Measurements from ENCODE around the gene FAM222B.
"Not testable (repeated sequence)": the region's sequence is repeated elsewhere in the genome, so short reads cannot be mapped to it uniquely, and the experiment has no call there.

FAM222B gene

GRCh38 chr17:28737316-28737715 lies 105.3 kb downstream of the FAM222B start:
- FAIRE-seq, result no peak
- no peak for DNase-seq (ENCODE audit: extremely low spot score, insufficient read length, low read depth)

DNA sequence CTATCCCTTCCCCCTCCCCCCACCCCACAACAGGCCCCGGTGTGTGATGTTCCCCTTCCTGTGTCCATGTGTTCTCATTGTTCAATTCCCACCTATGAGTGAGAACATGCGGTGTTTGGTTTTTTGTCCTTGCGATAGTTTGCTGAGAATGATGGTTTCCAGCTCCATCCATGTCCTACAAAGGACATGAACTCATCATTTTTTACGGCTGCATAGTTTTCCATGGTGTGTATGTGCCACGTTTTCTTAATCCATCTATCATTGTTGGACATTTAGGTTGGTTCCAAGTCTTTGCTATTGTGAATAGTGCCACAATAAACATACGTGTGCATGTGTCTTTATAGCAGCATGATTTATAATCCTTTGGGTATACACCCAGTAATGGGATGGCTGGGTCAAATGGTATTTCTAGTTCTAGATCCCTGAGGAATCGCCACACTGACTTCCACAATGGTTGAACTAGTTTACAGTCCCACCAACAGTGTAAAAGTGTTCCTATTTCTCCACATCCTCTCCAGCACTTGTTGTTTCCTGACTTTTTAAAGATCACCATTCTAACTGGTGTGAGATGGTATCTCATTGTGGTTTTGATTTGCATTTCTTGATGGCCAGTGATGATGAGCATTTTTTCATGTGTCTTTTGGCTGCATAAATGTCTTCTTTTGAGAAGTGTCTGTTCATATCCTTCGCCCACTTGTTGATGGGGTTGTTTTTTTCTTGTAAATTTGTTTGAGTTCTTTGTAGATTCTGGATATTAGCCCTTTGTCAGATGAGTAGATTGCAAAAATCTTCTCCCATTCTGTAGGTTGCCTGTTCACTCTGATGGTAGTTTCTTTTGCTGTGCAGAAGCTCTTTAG lies 106.4 kb downstream of the FAM222B start:
- DNase-seq (ENCODE audit: extremely low spot score, insufficient read length, low read depth); FAIRE-seq: not testable (repeated sequence)

- no peak for FAIRE-seq
These were observed 107.3 kb downstream of the FAM222B start for GRCh38 chr17:28735242-28735722.

GRCh38 chr17:28734712-28735241 lies 107.8 kb downstream of the FAM222B start:
- DNase-seq (ENCODE audit: extremely low spot score, insufficient read length, low read depth), result no peak
- no peak for FAIRE-seq

More at GRCh38 chr17:28735242-28735722, 107.3 kb downstream of the FAM222B start:
- DNase-seq (ENCODE audit: extremely low spot score, insufficient read length, low read depth), result no peak

DNA sequence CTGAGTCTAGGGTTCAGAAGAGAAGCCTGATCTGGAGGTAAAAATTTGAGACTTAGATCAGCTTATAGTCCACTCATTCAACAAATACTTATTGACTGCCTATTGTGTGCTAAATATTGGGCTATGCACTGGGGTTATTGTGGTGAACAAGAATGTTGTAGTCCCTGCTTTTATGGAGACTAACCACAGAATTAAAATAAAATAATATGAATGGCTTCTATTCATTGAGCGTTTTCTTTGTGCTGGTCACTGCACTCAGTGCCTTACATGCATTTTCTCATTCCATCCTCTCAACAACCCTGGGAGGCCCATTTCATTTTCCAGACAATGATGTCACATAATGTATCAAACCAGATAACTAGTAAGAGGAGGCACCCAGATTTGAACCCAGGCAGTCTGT lies 109.2 kb downstream of the FAM222B start:
- DNase-seq (ENCODE audit: extremely low spot score, insufficient read length, low read depth), result no peak
- no peak for FAIRE-seq

GRCh38 chr17:28729950-28730330 lies 112.7 kb downstream of the FAM222B start:
- no peak for FAIRE-seq
- DNase-seq (ENCODE audit: extremely low spot score, insufficient read length, low read depth), result no peak

DNA sequence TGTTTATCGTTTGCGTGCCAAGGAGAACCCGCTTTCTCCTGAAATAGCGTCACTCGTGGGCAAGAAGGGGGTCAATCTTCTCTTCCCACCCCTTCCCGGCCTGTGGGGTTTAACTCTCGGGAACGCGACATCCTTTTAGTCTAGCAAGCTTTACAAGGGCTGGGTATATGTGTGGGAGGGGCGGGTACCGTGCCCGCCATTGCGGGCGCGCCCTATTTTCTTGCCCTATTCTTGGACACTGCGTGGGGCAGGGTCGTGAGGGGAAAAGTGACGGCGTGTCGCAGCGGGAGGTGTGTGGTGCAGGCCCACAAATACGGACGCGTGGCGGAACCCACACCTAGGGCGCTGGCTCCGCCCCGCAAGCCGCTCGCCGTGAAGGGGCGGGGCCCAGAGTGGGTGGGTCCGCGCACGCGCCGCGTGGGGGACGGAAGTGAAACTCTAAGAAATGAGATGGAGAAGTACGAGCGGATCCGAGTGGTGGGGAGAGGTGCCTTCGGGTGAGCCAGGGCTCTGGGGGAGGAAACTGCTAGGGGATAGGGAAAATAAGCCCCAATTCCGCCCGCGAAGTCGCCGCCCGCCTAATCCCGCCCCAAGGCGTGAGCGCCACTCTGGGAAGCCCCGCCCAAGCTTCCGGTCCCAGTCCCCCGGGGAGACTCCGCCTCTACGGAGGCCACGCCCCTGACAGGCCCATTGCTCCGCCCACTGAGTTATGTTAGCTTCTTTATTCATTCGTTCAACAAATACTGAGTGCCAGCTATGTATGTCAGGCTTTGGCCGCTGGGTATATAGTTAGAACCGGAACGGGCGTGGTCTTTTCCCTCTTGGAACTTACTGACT lies 114.0 kb downstream of the FAM222B start, which contains the start of gene NEK8:
TSS of gene NEK8 (plus strand) at position 425 of the 837 bp plus-strand sequence. CDS start at position 451, 26 bp downstream.
- no peak for FAIRE-seq

DNA sequence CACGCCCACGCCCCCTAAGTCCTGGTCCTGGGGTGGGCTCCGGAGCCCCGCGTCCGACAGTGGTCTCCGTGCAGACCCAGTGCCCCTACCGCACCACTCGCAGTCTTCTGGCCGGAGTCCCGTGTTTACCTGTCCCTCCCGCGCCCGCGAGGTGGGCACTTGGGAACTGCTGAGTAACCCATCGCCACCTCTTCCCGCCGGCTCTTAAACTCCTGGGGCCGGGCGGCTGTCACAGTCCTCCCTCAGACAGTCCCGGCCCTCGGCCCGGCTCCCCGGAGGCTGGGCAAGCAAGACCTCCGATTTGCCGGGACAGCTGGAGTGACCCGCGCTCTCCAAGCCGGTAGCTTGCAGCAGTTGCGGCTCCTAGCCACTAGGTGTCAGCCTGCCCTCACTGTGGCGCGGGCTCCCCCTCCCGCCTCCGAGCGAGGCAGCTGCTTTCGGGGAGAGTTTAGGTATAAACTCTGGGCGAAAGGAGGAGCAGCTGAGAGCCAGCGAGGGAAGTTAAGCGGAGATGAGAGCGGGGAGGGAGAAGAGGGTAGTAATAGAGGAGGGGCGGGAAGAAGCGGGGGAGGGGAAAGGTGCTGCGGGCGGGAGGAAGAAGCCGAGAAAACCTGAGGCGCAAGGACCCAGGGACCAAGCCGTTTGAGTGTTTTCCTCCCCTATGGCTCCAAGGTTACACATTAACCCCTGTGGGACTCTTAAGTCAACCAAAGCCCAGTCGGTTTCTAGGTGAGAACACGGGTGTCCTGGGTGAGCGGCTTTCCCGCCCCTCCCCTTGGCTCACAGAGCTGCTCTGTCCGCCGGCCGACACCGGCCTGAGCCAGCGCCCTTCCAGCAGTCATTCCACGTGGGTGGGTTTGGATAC lies 115.7 kb downstream of the FAM222B start:
- DNase-seq (ENCODE audit: extremely low spot score, insufficient read length, low read depth) (peak; percentile 68), FAIRE-seq (peak; percentile 92)

More for the DNA sequence above, 114.0 kb downstream of the FAM222B start, which contains the start of gene NEK8:
- DNase-seq (ENCODE audit: extremely low spot score, insufficient read length, low read depth), result peak; percentile 67

DNA sequence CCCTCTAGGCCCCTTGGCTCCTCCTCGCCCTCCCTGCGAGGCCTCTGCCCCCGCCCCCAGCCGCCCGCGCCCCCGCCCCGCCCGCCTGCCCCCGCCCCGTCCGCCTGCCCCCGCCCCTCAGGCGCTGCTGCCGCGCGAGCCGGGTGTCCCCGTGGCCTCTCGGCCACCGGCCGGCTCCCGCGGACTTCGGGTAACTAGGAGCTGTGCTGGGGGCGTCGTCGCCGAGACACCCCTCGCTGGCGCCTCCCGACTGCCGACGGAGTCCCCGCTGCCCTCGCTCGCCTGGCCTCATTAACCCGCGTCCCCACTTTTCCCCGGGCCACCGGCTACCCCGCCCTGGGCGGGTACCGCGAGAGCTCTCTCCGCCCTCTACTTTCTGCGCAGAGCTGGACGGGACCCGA lies 116.4 kb downstream of the FAM222B start, which contains the start of gene TLCD1:
TSS of gene TLCD1 (minus strand) at position 8 of the 401 bp plus-strand sequence. CDS start 136 bp downstream, outside the sequence.
- FAIRE-seq, result no peak
- DNase-seq (ENCODE audit: extremely low spot score, insufficient read length, low read depth), result no peak

DNA sequence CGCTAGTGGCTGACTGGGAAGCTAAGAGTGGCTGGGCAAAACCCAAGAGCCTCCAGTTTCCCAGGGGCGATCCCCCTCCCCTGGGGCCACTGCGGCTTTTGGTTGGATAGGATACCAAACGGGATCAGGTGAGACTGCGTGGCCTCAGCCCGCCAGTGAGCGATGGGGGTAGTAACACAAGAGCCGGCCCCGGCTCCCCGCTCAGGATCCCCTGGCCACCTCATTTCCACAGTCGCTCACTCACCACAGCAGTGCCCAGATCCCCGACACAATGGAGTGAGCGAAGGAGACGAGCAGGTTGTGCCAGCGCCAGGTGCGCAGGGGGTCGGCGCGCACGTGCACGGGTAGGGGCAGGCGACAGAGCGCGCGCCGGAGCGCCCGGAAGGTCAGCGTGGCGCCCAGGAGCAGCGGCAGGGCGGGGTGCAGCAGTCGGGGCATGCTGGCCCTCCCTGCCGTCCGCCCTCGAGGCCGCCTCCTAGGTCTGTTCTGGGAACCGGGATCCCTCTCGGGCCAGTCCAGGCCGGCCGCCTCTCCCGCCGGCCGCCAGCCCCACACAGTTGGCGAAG lies 116.8 kb downstream of the FAM222B start:
- no peak for FAIRE-seq
- DNase-seq (ENCODE audit: extremely low spot score, insufficient read length, low read depth), result no peak

- peak; percentile 60 for FAIRE-seq
- DNase-seq (ENCODE audit: extremely low spot score, insufficient read length, low read depth), result no peak
These were observed 117.4 kb downstream of the FAM222B start for GRCh38 chr17:28725166-28725659.

- DNase-seq (ENCODE audit: extremely low spot score, insufficient read length, low read depth) (no peak), FAIRE-seq (no peak)
These were observed 118.0 kb downstream of the FAM222B start for GRCh38 chr17:28724500-28725165.

DNA sequence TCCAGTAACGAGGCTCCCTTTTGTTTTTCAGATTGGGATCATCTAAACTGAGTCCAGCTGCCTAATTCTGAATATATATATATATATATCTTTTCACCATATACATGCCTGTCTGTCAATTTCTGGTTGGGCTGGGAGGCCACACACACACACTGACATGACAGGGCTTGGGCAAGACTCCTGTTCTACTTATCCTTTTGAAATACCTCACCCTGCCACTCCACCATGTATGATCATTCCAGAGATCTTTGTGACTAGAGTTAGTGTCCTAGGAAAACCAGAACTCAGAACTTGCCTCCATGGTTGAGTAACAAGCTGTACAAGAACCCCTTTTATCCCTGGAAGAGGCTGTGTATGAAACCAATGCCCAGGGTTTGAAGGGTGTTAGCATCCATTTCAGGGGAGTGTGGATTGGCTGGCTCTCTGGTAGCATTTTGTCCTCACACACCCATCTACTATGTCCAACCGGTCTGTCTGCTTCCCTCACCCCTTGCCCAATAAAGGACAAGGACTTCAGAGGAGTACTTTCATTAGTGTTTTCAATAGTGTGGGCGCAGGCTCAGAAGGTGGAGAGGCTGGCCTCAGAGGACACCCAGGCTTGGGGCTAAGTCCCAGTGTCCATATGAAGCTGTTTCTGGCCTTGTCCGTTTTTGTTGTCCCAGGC lies 118.6 kb downstream of the FAM222B start:
- not testable (repeated sequence) for FAIRE-seq; DNase-seq (ENCODE audit: extremely low spot score, insufficient read length, low read depth)

DNA sequence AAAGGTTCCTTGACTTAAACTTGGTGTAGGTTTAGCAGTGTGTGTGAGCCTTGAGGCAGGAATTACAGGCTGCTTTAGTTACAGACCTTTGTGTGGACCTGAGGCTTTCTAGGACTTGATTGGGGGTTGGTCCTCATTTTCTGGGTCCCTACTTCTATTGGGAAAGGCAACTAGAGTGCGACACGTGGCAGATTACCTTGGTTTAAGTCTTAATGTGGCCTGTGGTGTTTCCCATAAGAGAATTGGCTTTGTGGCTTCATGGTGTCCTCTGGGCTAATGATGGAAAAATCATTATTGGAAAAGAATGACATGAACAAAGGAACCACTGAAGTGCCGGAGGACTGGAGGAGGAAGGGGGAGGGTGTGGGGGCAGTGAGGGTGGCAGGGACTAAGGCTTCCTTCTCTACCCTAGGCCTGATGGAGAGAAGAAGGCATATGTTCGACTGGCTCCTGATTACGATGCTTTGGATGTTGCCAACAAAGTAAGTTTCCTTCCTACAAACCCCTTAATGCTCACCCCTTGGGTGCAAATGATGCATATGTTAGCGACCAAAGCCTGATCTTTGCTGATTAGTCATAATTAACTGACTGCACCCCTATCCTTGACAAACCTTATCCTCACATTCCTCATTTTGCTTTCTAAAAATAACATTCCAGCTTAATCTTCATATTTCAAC lies 119.3 kb downstream of the FAM222B start:
- DNase-seq (ENCODE audit: extremely low spot score, insufficient read length, low read depth) (no peak), FAIRE-seq (no peak)

DNA sequence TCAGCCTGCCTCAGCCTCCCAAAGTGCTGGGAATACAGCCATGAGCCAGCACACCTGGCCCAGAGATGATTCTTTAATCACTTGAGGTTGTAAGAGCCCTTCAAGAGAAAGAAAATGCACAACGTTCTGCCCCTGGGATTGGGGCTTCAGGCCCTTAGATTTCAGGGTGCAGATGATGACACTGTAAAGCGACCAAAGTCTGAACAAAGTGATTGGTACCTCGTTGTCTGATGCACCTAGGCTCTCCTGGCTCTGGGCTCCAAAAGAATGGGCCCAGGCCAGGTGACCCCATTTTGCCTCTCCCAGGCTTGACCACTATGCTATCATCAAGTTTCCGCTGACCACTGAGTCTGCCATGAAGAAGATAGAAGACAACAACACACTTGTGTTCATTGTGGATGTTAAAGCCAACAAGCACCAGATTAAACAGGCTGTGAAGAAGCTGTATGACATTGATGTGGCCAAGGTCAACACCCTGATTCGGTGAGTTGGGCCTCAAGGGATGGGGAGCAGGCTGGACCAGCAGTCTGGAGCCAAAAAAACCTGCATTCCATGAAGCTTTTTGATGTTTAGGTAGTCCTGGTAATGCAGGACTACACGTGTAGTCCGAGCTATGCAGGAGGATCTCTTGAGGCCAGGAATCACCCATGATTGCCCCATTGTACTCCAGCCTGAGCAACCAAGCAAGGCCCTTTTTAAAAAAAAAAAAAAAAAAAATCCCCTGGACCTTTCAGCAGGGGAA lies 120.0 kb downstream of the FAM222B start:
- DNase-seq (ENCODE audit: extremely low spot score, insufficient read length, low read depth), result no peak
- no peak for FAIRE-seq

GRCh38 chr17:28720997-28721329 lies 121.6 kb downstream of the FAM222B start:
- FAIRE-seq; DNase-seq (ENCODE audit: extremely low spot score, insufficient read length, low read depth): not testable (repeated sequence)
